IMR-90 (cell line): ENCODE measurements around the gene LGALS13. TPM values are rescaled to one million over a fixed set of nuclear protein-coding genes. Genes with fewer than 3 reads are reported as not detected.

Experiments
- ATAC-seq: fragments of 200-7000 bp; cut with Tn5 transposase; 2 replicates; pipeline ENCODE4 v1.9.1; 2020; ENCODE audit warnings: low read depth, mild to moderate bottlenecking, moderate library complexity
- BruUV-seq: library from RNA; stranded (reverse); fragments of 400-500 nt; replicated peaks from 2 replicates; lab custom pipeline; 2021; lab: Mats Ljungman, UMichigan
- CTCF ChIA-PET: fragments of 300-600 bp; formaldehyde crosslinking; extraction: SDS; loops from one replicate; lab custom pipeline; 2021; ENCODE audit warnings: antibody characterized with exemption; lab: Yijun Ruan, JAX
- POLR2A ChIA-PET: fragments of 300-600 bp; sonication (Branson Sonifier 250); formaldehyde crosslinking; loops from one replicate; lab custom pipeline; 2022; ENCODE audit warnings: antibody characterized with exemption; ENCODE audit not compliant: unreplicated experiment; lab: Charles Lee
- DNase-seq: peaks from one replicate; pipeline ENCODE4 v3.0.0; 2013
- H2AFZ ChIP-seq: replicated peaks from 2 replicates; pipeline ENCODE3; 2013; ENCODE audit warnings: low read length, mild to moderate bottlenecking; ENCODE audit not compliant: poor library complexity
- H2AK5ac ChIP-seq: 2 replicates; pipeline ENCODE4 v1.6.1; 2013; ENCODE audit warnings: low read depth, low read length, inconsistent platforms
- H2AK9ac ChIP-seq: replicated peaks from 2 replicates; pipeline ENCODE3; 2013; ENCODE audit warnings: mild to moderate bottlenecking, low read depth, low read length, moderate library complexity; ENCODE audit not compliant: poor library complexity
- H2BK120ac ChIP-seq: 2 replicates; pipeline ENCODE4 v1.6.1; 2013; ENCODE audit warnings: low read depth, low read length, inconsistent platforms
- H2BK15ac ChIP-seq: 3 replicates; pipeline ENCODE4 v1.6.1; 2013; ENCODE audit warnings: low read depth, low read length, inconsistent platforms
- H2BK20ac ChIP-seq: 2 replicates; pipeline ENCODE4 v1.6.1; 2013; ENCODE audit warnings: low read depth, mild to moderate bottlenecking, inconsistent platforms, low read length, moderate library complexity
- H2BK5ac ChIP-seq: 2 replicates; pipeline ENCODE4 v1.6.1; 2013; ENCODE audit warnings: mild to moderate bottlenecking, low read depth, low read length, inconsistent platforms; ENCODE audit not compliant: poor library complexity, severe bottlenecking
- H3K14ac ChIP-seq: replicated peaks from 2 replicates; pipeline ENCODE4 v1.6.1; 2013; ENCODE audit warnings: low read depth, low read length, inconsistent platforms
- H3K18ac ChIP-seq: 2 replicates; pipeline ENCODE4 v1.6.1; 2013; ENCODE audit warnings: low read depth, low read length, control low read depth
- H3K23ac ChIP-seq: 2 replicates; pipeline ENCODE4 v1.6.1; 2013; ENCODE audit warnings: low read depth, low read length, inconsistent platforms
- H3K27ac ChIP-seq: 2 replicates; pipeline ENCODE4 v1.5.1; 2013; ENCODE audit warnings: mild to moderate bottlenecking, control low read depth, low read length; ENCODE audit not compliant: insufficient read depth
- H3K27me3 ChIP-seq: 2 replicates; pipeline ENCODE4 v1.6.1; 2013; ENCODE audit warnings: low read length; ENCODE audit not compliant: control insufficient read depth, insufficient read depth
- H3K36me3 ChIP-seq: 2 replicates; pipeline ENCODE4 v1.6.1; 2013; ENCODE audit warnings: low read length, mixed read lengths; ENCODE audit not compliant: control insufficient read depth, insufficient read depth
- H3K4ac ChIP-seq: 2 replicates; pipeline ENCODE4 v1.6.1; 2013; ENCODE audit warnings: low read depth, low read length, inconsistent platforms
- H3K4me1 ChIP-seq: 2 replicates; pipeline ENCODE4 v1.6.1; 2013; ENCODE audit warnings: low read length, mixed read lengths; ENCODE audit not compliant: control insufficient read depth, insufficient read depth
- H3K4me2 ChIP-seq: 2 replicates; pipeline ENCODE4 v1.6.1; 2013; ENCODE audit warnings: low read depth, mild to moderate bottlenecking, control low read depth, low read length, moderate library complexity
- H3K4me3 ChIP-seq: 2 replicates; pipeline ENCODE4 v1.5.1; 2013; ENCODE audit warnings: low read depth, mild to moderate bottlenecking, control low read depth, low read length, moderate library complexity; ENCODE audit not compliant: insufficient read depth
- H3K56ac ChIP-seq: 2 replicates; pipeline ENCODE4 v1.6.1; 2013; ENCODE audit warnings: low read length, inconsistent platforms; ENCODE audit not compliant: insufficient read depth; ENCODE audit errors: extremely low read depth
- H3K79me1 ChIP-seq, 2 experiments: 2 replicates each; pipeline ENCODE4 v1.6.1; 2013; ENCODE audit warnings: low read length in 2 of 2, inconsistent platforms in 1 of 2, low read depth in 1 of 2
- H3K9ac ChIP-seq: 2 replicates; pipeline ENCODE4 v1.6.1; 2013; ENCODE audit warnings: low read depth, low read length, control low read depth
- H3K9me1 ChIP-seq: 2 replicates; pipeline ENCODE4 v1.6.1; 2013; ENCODE audit warnings: low read length, inconsistent platforms; ENCODE audit not compliant: insufficient read depth
- H3K9me3 ChIP-seq: 2 replicates; pipeline ENCODE4 v1.6.1; 2013; ENCODE audit warnings: low read length; ENCODE audit not compliant: control insufficient read depth, insufficient read depth
- H4K20me1 ChIP-seq: 2 replicates; pipeline ENCODE4 v1.6.1; 2013; ENCODE audit warnings: low read length, inconsistent platforms; ENCODE audit not compliant: insufficient read depth
- H4K5ac ChIP-seq: 2 replicates; pipeline ENCODE4 v1.6.1; 2013; ENCODE audit warnings: mild to moderate bottlenecking, low read depth, low read length, control low read depth
- H4K8ac ChIP-seq, 2 experiments: 2 replicates each; pipeline ENCODE4 v1.6.1; 2013; ENCODE audit warnings: low read depth in 2 of 2, low read length in 2 of 2, control low read depth in 1 of 2, inconsistent platforms in 1 of 2
- H4K91ac ChIP-seq: 2 replicates; pipeline ENCODE4 v1.6.1; 2013; ENCODE audit warnings: low read depth, low read length, inconsistent platforms; ENCODE audit not compliant: insufficient read depth
- RCOR1 ChIP-seq: IDR thresholded peaks from 2 replicates; pipeline ENCODE4 v1.6.1; 2012; ENCODE audit warnings: mild to moderate bottlenecking, low read length, improper control_type of control experiment; ENCODE audit not compliant: insufficient replicate concordance
- WGBS, 2 experiments: methylation state at CpG; one replicate each; pipeline versions ENCODE4 v1.1.5 to v1.1.7; 2013; ENCODE audit warnings: missing lambda C conversion rate in 2 of 2; ENCODE audit not compliant: insufficient read length in 1 of 2; ENCODE audit errors: extremely low coverage in 2 of 2; 5-methylcytosine and 5-hydroxymethylcytosine counted together
- dilution Hi-C: fragments of 300-500 bp; cut with HindIII; formaldehyde crosslinking; loops from one replicate; pipeline ENCODE4 v1.14.3; 2018; ENCODE audit warnings: low sequenced_read_pairs; ENCODE audit not compliant: unreplicated experiment
- in situ Hi-C: fragments of 300-500 bp; cut with MboI; formaldehyde crosslinking; loops from 3 replicates; pipeline ENCODE4 v1.14.3; 2019; ENCODE audit warnings: low sequenced_read_pairs, inconsistent platforms, mixed read lengths
- intact Hi-C: fragments of 100-400 bp; cut with micrococcal nuclease; formaldehyde crosslinking; loops from 2 replicates; pipeline ENCODE4 v1.10.0; 2022
- polyA plus RNA-seq, 3 experiments: library from polyadenylated mRNA; depleted of rRNA; stranded (reverse); fragments of >200 nt; gene quantifications; 2 replicates each; pipeline ENCODE4 v1.2.3, GENCODE V29; 2012; ENCODE audit warnings: low replicate concordance in 1 of 3
- total RNA-seq: library from RNA; depleted of rRNA; stranded (reverse); fragments of >200 nt; gene quantifications from 2 replicates; pipeline ENCODE4 v1.2.3, GENCODE V29; 2012

Gene LGALS13
- total and polyA plus RNA-seq, 2 of the 4 experiments (the other 2 are of a cell fraction) = not detected

DNA sequence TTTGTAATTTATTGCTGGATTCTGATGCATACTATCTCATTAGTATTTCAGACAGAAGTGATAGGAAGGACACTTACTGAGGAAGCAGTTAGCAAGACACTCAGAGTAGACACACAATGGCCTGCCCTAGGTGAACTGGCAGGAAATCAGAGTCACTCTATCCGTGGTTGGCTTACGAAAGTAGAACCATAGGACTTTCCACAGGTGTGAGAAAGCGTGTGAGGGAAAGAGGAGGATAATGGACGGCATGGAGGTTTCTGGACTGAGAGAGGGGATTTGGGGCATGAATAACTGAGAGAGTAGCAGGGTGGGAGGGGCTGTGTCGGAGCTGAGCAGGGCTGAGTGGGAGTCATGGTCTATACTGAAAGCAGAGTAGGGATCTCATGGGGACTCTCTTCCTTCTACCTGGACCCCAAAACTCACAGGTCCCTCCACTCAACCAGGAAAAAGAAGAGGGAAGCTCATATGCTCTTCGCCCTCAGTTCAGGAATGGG, 43.7 kb upstream of the LGALS13 start:
- ATAC-seq (no peak), DNase-seq (no peak)
- Histone ChIP-seq H3K9me1 (no peaks in the 10 kb centered on the region), H3K4me1 (no peaks in the 10 kb centered on the region), H3K27me3 (peaks cover 9% of the 10 kb centered on the region), H3K36me3 (no peaks in the 10 kb centered on the region), H2BK120ac (no peak overlapping the region), H3K9ac (no peak overlapping the region), H4K8ac (no peak overlapping the region), H3K79me1 (no peaks in the 10 kb centered on the region), H2BK15ac (no peak overlapping the region), H3K9me3 (no peaks in the 10 kb centered on the region), H2AK9ac (no peak overlapping the region), H2BK5ac (no peak overlapping the region), H3K4me3 (no peak overlapping the region), H4K20me1 (no peaks in the 10 kb centered on the region), H3K56ac (no peak overlapping the region), H3K4ac (no peak overlapping the region), H4K5ac (no peak overlapping the region), H3K4me2 (no peak overlapping the region), H2AFZ (no peak overlapping the region), H3K18ac (no peak overlapping the region), H3K23ac (no peak overlapping the region), H3K27ac (no peak overlapping the region), H3K14ac (no peak overlapping the region), H2AK5ac (no peak overlapping the region), H2BK20ac (no peak overlapping the region), H4K91ac (no peak overlapping the region)
- dilution Hi-C loops (no loop called here), in situ Hi-C loops (loop anchor here (10.0 kb wide), 1 partner anchor 116 kb away; no protein-coding TSS in a partner anchor), intact Hi-C loops (no loop called here)
- no peak for TF ChIP-seq RCOR1
- ChIA-PET POLR2A (no interaction called here), CTCF (no interaction called here)
- no TSS peak for BruUV-seq
- WGBS, 2 experiments = 40% methylated on average over 4 of the region's 6 CpGs; no CpG with 5 or more reads in 1 of the 2 experiments
